Left lung (tissue), 10 donors: Measurements from ENCODE around the gene TBL3. TPM values are rescaled to one million over a fixed set of nuclear protein-coding genes. Genes with fewer than 3 reads are reported as not detected.

ENCODE experiments used
- ATAC-seq: fragments of 200-7000 bp; cut with Tn5 transposase; one replicate; pipeline ENCODE4 v1.9.1; 2020; ENCODE audit warnings: moderate library complexity
- DNase-seq, 4 donors: peaks; one replicate each; pipeline ENCODE4 v3.0.0-alpha.2; 2013 to 2020
- H3K27ac ChIP-seq, 2 donors: fragments of 200-600 bp; sonication (generic) in 1 of 2; one replicate each; pipeline versions ENCODE4 v1.5.0 to v1.8.0; 2020 to 2021
- H3K27me3 ChIP-seq, 2 donors: fragments of 200-600 bp; sonication (generic) in 1 of 2; one replicate each; pipeline versions ENCODE4 v1.5.0 to v1.8.0; 2020 to 2021
- H3K36me3 ChIP-seq, 2 donors: fragments of 200-600 bp; sonication (generic) in 1 of 2; one replicate each; pipeline versions ENCODE4 v1.5.0 to v1.8.0; 2020 to 2021
- H3K4me1 ChIP-seq, 2 donors: fragments of 200-600 bp; one replicate each; pipeline ENCODE4 v1.8.0; 2021
- H3K4me3 ChIP-seq, 2 donors: fragments of 200-600 bp; sonication (generic) in 1 of 2; one replicate each; pipeline versions ENCODE4 v1.5.0 to v1.8.0; 2020 to 2021; ENCODE audit warnings: mild to moderate bottlenecking in 1 of 2
- H3K9me3 ChIP-seq, 2 donors: fragments of 200-600 bp; sonication (generic) in 1 of 2; one replicate each; pipeline versions ENCODE4 v1.5.0 to v1.8.0; 2020 to 2021
- CTCF ChIP-seq, 2 donors: fragments of 200-600 bp; sonication (generic) in 1 of 2; IDR thresholded peaks; one replicate each; pipeline versions ENCODE4 v1.5.0 to v1.8.0; 2021; ENCODE audit warnings: antibody characterized with exemption in 2 of 2
- intact Hi-C, 2 donors: fragments of 100-400 bp; cut with DNase I; formaldehyde crosslinking; loops; one replicate each; pipeline versions ENCODE4 v1.11.2 to v1.14.2; 2022
- polyA plus RNA-seq, 6 donors: library from polyadenylated mRNA; unstranded; fragments of 120-200 nt; gene quantifications; one replicate each; pipeline ENCODE4 v1.2.1, GENCODE V29; 2013; ENCODE audit not compliant: insufficient read length in 6 of 6
- total RNA-seq, 2 donors: library from RNA; stranded (reverse); fragmentation: NEBNext Ultra II Directional; extraction: Animal tissue kit (Norgen Biotek cat#: 25700); gene quantifications; one replicate each; pipeline ENCODE4 v1.2.1, GENCODE V29; 2021
- donor health status: DM: no; HTN: yes; CAD: no.
- donor health status: DM: no; HTN: no; CAD: no.

Gene TBL3
- total and polyA plus RNA-seq, 8 donors, result 25.8 to 38.8 (median 31.0) TPM

- TF ChIP-seq CTCF (IDR thresholded peaks at IDR 0.05), result no peak
- H3K4me1 ChIP-seq, result peaks cover 17 to 33% of the 10 kb centered on the region in 2 donors
- no peak for ATAC-seq
Measured at GRCh38 chr16:1975432-1976215, 3.8 kb downstream of the TBL3 start.

GRCh38 chr16:1976216-1976520 is 4.3 kb downstream of the TBL3 start:
- Histone ChIP-seq H3K27ac (no peak overlapping the region), H3K4me1 (peaks cover 11 to 28% of the 10 kb centered on the region in 2 donors), H3K36me3 (peaks cover 0 to 57% of the 10 kb centered on the region in 2 donors), H3K4me3 (no peak overlapping the region), H3K9me3 (no peaks in the 10 kb centered on the region), H3K27me3 (peaks cover 20 to 39% of the 10 kb centered on the region in 2 donors)
- no peak for ATAC-seq
- DNase-seq, result no peak
- intact Hi-C loops, result no loop called here
- no peak for TF ChIP-seq CTCF (IDR thresholded peaks at IDR 0.05)

More at GRCh38 chr16:1975432-1976215, 3.8 kb downstream of the TBL3 start:
- Histone ChIP-seq H3K27me3 (peaks cover 15 to 33% of the 10 kb centered on the region in 2 donors), H3K27ac (no peak overlapping the region), H3K4me3 (no peak overlapping the region), H3K9me3 (no peaks in the 10 kb centered on the region), H3K36me3 (peaks cover 0 to 57% of the 10 kb centered on the region in 2 donors)
- intact Hi-C loops, result no loop called here
- peak in 1 of 4 donors; percentile 81 for DNase-seq

GRCh38 chr16:1976951-1977874 is 5.4 kb downstream of the TBL3 start:
- intact Hi-C loops, result no loop called here
- Histone ChIP-seq H3K27ac (no peak overlapping the region), H3K27me3 (peaks cover 24 to 49% of the 10 kb centered on the region in 2 donors), H3K4me1 (peaks cover 9 to 25% of the 10 kb centered on the region in 2 donors), H3K4me3 (no peak overlapping the region), H3K36me3 (peaks cover 0 to 57% of the 10 kb centered on the region in 2 donors), H3K9me3 (no peaks in the 10 kb centered on the region)
- ATAC-seq, result no peak
- TF ChIP-seq CTCF (IDR thresholded peaks at IDR 0.05), result no peak
- no peak for DNase-seq

GRCh38 chr16:1977875-1978268 is 6.0 kb downstream of the TBL3 start:
- no peaks in the 10 kb centered on the region for H3K9me3 ChIP-seq
- DNase-seq (peak in 1 of 4 donors; percentile 73), ATAC-seq (no peak)
- TF ChIP-seq CTCF (IDR thresholded peaks at IDR 0.05), result no peak
- H3K4me1 ChIP-seq, result peaks cover 4 to 20% of the 10 kb centered on the region in 2 donors
- peaks cover 0 to 57% of the 10 kb centered on the region in 2 donors for H3K36me3 ChIP-seq
- peaks cover 24 to 56% of the 10 kb centered on the region in 2 donors for H3K27me3 ChIP-seq
- no peak overlapping the region for H3K27ac ChIP-seq
- intact Hi-C loops, result no loop called here
- H3K4me3 ChIP-seq, result no peak overlapping the region
